ENCODE results near the gene EPHA3. TPM values are rescaled to one million over a fixed set of nuclear protein-coding genes. Genes with fewer than 3 reads are reported as not detected.

Gene EPHA3
- total RNA-seq, 1 experiment from 2014 or later, result not detected

DNA sequence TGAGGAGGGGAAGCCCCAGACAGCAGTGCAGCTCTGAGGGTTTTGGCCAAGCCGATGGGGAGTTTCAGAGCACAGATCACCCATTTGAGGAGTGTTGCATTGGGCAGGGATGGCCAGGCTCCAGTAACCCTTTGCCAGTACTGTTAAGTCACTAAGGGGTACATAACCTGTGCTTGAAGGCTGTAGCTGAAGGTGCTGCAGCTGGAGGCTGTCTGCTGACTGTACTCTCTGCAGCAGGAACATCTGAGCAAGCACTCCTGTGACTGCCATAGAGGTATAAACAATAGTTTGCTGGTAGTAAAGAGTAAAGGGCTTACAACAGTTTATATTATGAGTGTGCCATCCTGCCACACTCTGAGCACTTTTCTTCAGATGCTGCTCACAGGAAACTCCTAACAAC is 297.8 kb downstream of the EPHA3 start:
- no peak overlapping the region for H3K4me3 Mint-ChIP-seq (ENCODE audit: unreplicated experiment)
- Histone ChIP-seq H3K9me3 (no peaks in the 10 kb centered on the region), H3K4me1 (no peaks in the 10 kb centered on the region), H3K27me3 (replicated peaks; ENCODE audit: control insufficient read depth, insufficient read depth, low read length) (no peaks in the 10 kb centered on the region), H3K36me3 (ENCODE audit: control insufficient read depth, insufficient read depth, low read length) (no peaks in the 10 kb centered on the region), H3K4me3 (ENCODE audit: low read depth, low read length) (no peak overlapping the region)
- BruUV-seq (replicated peaks), result no TSS peak
- peaks cover 5% of the 10 kb centered on the region for H3K27me3 Mint-ChIP-seq (ENCODE audit: insufficient read depth, unreplicated experiment)
- H3K36me3 Mint-ChIP-seq (ENCODE audit: insufficient read depth, unreplicated experiment), result no peaks in the 10 kb centered on the region
- no peak overlapping the region for H3K27ac Mint-ChIP-seq (ENCODE audit: unreplicated experiment)
- no peaks in the 10 kb centered on the region for H3K9me3 Mint-ChIP-seq (ENCODE audit: unreplicated experiment)
- no peak for DNase-seq
- intact Hi-C loops (cut with micrococcal nuclease; ENCODE audit: unreplicated experiment), result no loop called here
- CTCF ChIA-PET, result no interaction called here
- no peaks in the 10 kb centered on the region for H3K4me1 Mint-ChIP-seq (ENCODE audit: low read depth, unreplicated experiment)
- POLR2A ChIA-PET, result no interaction called here
- TF ChIP-seq, protein P1, sequence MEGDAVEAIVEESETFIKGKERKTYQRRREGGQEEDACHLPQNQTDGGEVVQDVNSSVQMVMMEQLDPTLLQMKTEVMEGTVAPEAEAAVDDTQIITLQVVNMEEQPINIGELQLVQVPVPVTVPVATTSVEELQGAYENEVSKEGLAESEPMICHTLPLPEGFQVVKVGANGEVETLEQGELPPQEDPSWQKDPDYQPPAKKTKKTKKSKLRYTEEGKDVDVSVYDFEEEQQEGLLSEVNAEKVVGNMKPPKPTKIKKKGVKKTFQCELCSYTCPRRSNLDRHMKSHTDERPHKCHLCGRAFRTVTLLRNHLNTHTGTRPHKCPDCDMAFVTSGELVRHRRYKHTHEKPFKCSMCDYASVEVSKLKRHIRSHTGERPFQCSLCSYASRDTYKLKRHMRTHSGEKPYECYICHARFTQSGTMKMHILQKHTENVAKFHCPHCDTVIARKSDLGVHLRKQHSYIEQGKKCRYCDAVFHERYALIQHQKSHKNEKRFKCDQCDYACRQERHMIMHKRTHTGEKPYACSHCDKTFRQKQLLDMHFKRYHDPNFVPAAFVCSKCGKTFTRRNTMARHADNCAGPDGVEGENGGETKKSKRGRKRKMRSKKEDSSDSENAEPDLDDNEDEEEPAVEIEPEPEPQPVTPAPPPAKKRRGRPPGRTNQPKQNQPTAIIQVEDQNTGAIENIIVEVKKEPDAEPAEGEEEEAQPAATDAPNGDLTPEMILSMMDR (IDR thresholded peaks at IDR 0.05; ENCODE audit: insufficient read depth in 1 of 2, low read depth in 1 of 2, low read length in 1 of 2, severe bottlenecking in 1 of 2, unreplicated experiment in 1 of 2), result no peak

DNA sequence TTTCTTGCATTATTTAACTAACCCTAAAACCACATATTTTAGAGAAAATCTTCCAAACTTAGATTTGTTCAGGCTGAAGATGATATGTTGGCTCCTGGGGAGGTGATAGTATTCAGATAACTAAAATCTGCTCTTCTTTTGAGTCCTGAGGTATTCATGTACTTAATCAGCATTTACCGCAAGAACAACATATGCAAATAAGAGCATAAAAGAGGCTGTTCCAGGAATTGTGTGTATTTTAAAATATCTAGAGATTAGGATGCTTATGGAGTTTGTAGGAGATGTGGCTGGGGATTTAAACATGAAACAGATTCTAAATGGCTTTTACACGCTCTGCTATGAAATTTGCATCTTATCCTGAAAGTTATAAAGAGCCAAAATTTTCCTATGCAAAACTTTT is 298.2 kb downstream of the EPHA3 start:
- DNase-seq, result no peak
- Mint-ChIP-seq H3K27me3 (ENCODE audit: insufficient read depth, unreplicated experiment) (peaks cover 5% of the 10 kb centered on the region), H3K27ac (ENCODE audit: unreplicated experiment) (no peak overlapping the region), H3K36me3 (ENCODE audit: insufficient read depth, unreplicated experiment) (no peaks in the 10 kb centered on the region), H3K4me1 (ENCODE audit: low read depth, unreplicated experiment) (no peaks in the 10 kb centered on the region), H3K9me3 (ENCODE audit: unreplicated experiment) (no peaks in the 10 kb centered on the region), H3K4me3 (ENCODE audit: unreplicated experiment) (no peak overlapping the region)
- no TSS peak for BruUV-seq (replicated peaks)
- no peaks in the 10 kb centered on the region for H3K36me3 ChIP-seq (ENCODE audit: control insufficient read depth, insufficient read depth, low read length)
- H3K4me1 ChIP-seq, result no peaks in the 10 kb centered on the region
- H3K4me3 ChIP-seq (ENCODE audit: low read depth, low read length), result no peak overlapping the region
- no peaks in the 10 kb centered on the region for H3K27me3 ChIP-seq (replicated peaks; ENCODE audit: control insufficient read depth, insufficient read depth, low read length)
- ChIA-PET POLR2A (no interaction called here), CTCF (no interaction called here)
- intact Hi-C loops (cut with micrococcal nuclease; ENCODE audit: unreplicated experiment), result no loop called here
- H3K9me3 ChIP-seq, result no peaks in the 10 kb centered on the region
- TF ChIP-seq, protein P1 (IDR thresholded peaks at IDR 0.05; ENCODE audit: insufficient read depth in 1 of 2, low read depth in 1 of 2, low read length in 1 of 2, severe bottlenecking in 1 of 2, unreplicated experiment in 1 of 2), result no peak

DNA sequence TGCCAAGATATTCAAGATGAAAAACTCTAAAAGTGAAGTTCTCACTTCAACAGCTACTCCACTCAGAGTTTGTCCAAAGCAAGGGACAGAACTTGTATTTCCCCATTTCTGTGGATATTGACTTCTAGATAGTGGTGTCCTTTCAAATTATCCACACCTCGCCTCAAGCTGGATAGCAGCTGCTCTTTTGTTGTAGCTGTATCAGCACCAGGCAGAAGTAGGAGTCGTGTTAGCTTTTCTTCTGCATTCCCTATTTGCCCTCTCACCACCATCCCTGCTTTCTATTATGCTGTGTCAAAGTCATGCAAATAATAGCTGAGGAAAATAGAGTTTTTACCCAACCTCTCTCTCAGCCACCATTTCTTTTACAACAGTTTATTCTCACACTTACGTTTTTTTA is 303.8 kb downstream of the EPHA3 start:
- no peak overlapping the region for H3K4me3 ChIP-seq (ENCODE audit: low read depth, low read length)
- no peaks in the 10 kb centered on the region for H3K27me3 ChIP-seq (replicated peaks; ENCODE audit: control insufficient read depth, insufficient read depth, low read length)
- H3K4me1 ChIP-seq, result no peaks in the 10 kb centered on the region
- CTCF ChIA-PET, result interaction anchor here (0.6 kb wide), 1 partner anchor 945 kb away, joined by 3 read pairs; no protein-coding TSS in a partner anchor
- peaks cover 3% of the 10 kb centered on the region for H3K27me3 Mint-ChIP-seq (ENCODE audit: insufficient read depth, unreplicated experiment)
- POLR2A ChIA-PET, result no interaction called here
- H3K36me3 Mint-ChIP-seq (ENCODE audit: insufficient read depth, unreplicated experiment), result no peaks in the 10 kb centered on the region
- H3K4me3 Mint-ChIP-seq (ENCODE audit: unreplicated experiment), result no peak overlapping the region
- TF ChIP-seq, protein P1 (IDR thresholded peaks at IDR 0.05; ENCODE audit: insufficient read depth in 1 of 2, low read depth in 1 of 2, low read length in 1 of 2, severe bottlenecking in 1 of 2, unreplicated experiment in 1 of 2), result no peak
- H3K9me3 Mint-ChIP-seq (ENCODE audit: unreplicated experiment), result no peaks in the 10 kb centered on the region
- H3K4me1 Mint-ChIP-seq (ENCODE audit: low read depth, unreplicated experiment), result no peaks in the 10 kb centered on the region
- H3K27ac Mint-ChIP-seq (ENCODE audit: unreplicated experiment), result no peak overlapping the region
- H3K36me3 ChIP-seq (ENCODE audit: control insufficient read depth, insufficient read depth, low read length), result no peaks in the 10 kb centered on the region
- no peak for DNase-seq
- BruUV-seq (replicated peaks), result no TSS peak
- intact Hi-C loops (cut with micrococcal nuclease; ENCODE audit: unreplicated experiment), result no loop called here
- no peaks in the 10 kb centered on the region for H3K9me3 ChIP-seq
